Neural crest cell (in vitro differentiated cells): ENCODE measurements around the gene DYNLT2B. TPM values are rescaled to one million over a fixed set of nuclear protein-coding genes. Genes with fewer than 3 reads are reported as not detected.
"Not testable (repeated sequence)": the region's sequence is repeated elsewhere in the genome, so short reads cannot be mapped to it uniquely, and the experiment has no call there.

ENCODE experiments used
- DNase-seq: peaks from one replicate; pipeline ENCODE4 v3.0.0; 2021; ENCODE audit warnings: low read depth, mixed read lengths, low spot score
- H3K27ac Mint-ChIP-seq: one replicate; pipeline ENCODE4 v1.8.0; 2021; ENCODE audit warnings: mild to moderate bottlenecking, mixed read lengths; ENCODE audit not compliant: unreplicated experiment
- H3K27me3 Mint-ChIP-seq: 2 replicates; pipeline ENCODE4 v1.8.0; 2021; ENCODE audit warnings: low read depth, mild to moderate bottlenecking, mixed read lengths
- H3K36me3 Mint-ChIP-seq: 2 replicates; pipeline ENCODE4 v1.8.0; 2021; ENCODE audit warnings: low read depth, mild to moderate bottlenecking, mixed read lengths
- H3K4me1 Mint-ChIP-seq: 2 replicates; pipeline ENCODE4 v1.8.0; 2021; ENCODE audit warnings: mixed read lengths
- H3K4me3 Mint-ChIP-seq: one replicate; pipeline ENCODE4 v1.8.0; 2021; ENCODE audit warnings: mild to moderate bottlenecking, mixed read lengths
- H3K9me3 Mint-ChIP-seq: 2 replicates; pipeline ENCODE4 v1.8.0; 2021; ENCODE audit warnings: mixed read lengths
- long read RNA-seq: library from polyadenylated mRNA; unstranded; transcript quantifications from one replicate; pipeline ENCODE4 v2.0.0, GENCODE V29; 2020
- total RNA-seq: library from RNA; stranded (reverse); gene quantifications from 2 replicates; pipeline ENCODE4 v1.2.1, GENCODE V29; 2021
- TF ChIP-seq, protein P1 (sequence below): fragments of 200-600 bp; sonication (generic); conservative IDR thresholded peaks from 2 replicates; pipeline ENCODE4 v1.5.0; 2021; ENCODE audit warnings: antibody characterized with exemption, mild to moderate bottlenecking

The DYNLT2B gene
- total RNA-seq = 42.9 and 44.1 TPM in 2 replicates
- long read RNA-seq, transcript TCTEX1D2-201 (5 exons, 673 nt) = major isoform, 14 of 21 reads
- long read RNA-seq, partial matches to known transcripts = 0 of 21 reads
- long read RNA-seq, other reads (novel, unspliced or antisense) = 5 of 21 reads

DNA sequence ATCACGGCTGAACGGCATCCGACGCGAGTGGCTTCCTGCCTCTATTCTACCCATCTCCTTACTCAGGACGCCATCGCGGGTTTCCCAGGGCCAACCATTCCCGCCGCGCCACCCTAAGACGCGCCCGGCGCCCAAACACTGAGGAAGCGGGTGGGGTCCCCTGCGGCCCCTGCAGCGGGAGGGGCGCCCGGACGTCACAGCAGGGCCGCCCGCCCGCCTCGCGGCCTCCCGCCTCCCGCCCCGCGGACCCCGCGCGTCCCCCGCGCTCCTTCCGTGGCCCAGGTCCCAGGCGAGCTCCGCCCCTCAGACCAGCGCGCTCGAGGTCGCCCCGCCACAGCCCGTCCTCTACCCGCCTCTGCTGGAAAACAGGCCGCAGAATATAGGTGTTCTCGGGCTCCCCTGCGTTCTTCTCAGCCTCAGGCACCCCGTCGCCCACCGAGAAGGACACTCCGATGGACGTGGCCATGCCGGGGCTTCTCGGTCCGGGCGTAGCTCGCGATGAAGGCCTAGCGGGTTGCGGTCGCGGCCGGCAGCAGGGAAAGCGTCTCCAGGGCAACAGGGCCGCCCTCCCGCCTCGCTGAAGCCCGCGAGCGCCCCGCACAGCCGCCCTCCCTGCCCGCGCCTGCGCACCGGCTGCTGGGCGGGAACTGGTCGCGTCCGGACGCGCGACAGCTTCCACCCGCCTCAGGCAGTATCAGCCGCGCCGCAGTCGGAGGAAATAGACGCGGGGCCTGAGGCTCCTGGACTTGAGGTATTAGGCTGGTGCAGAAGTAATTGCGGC is at the start of gene DYNLT2B:
Gene DYNLT2B (minus strand): TSS at position 554 of the 781 bp plus-strand sequence. CDS start 88 bp downstream, at position 466.
- Mint-ChIP-seq H3K4me3 (peak within 1 kb of the TSS; percentile 98), H3K36me3 (peaks cover 7% of the 10 kb centered on the region), H3K27me3 (no peaks in the 10 kb centered on the region), H3K9me3 (no peaks in the 10 kb centered on the region), H3K27ac (peak within 1 kb of the TSS; percentile 99), H3K4me1 (peaks cover 5% of the 10 kb centered on the region)
- peak; percentile 75 for DNase-seq
- TF ChIP-seq, protein P1, sequence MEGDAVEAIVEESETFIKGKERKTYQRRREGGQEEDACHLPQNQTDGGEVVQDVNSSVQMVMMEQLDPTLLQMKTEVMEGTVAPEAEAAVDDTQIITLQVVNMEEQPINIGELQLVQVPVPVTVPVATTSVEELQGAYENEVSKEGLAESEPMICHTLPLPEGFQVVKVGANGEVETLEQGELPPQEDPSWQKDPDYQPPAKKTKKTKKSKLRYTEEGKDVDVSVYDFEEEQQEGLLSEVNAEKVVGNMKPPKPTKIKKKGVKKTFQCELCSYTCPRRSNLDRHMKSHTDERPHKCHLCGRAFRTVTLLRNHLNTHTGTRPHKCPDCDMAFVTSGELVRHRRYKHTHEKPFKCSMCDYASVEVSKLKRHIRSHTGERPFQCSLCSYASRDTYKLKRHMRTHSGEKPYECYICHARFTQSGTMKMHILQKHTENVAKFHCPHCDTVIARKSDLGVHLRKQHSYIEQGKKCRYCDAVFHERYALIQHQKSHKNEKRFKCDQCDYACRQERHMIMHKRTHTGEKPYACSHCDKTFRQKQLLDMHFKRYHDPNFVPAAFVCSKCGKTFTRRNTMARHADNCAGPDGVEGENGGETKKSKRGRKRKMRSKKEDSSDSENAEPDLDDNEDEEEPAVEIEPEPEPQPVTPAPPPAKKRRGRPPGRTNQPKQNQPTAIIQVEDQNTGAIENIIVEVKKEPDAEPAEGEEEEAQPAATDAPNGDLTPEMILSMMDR = no peak

DNA sequence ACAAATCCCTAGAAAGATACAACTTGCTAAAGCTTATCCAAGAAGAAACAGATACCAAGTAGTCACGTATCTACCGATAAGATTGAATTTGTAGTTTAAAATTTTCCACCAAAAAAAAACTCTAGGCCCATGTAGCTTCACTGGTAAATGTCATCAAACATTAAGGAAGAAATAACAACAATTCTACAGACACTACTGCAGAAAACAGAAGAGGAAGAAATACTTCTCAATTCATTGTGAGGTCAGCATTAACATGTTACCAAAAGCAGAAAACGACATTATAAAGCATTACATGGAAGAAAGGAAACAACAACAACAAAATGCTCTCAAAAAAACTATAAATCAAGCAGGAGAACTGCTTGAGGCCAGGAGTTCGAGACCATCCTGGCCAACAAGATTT is 47.7 kb upstream of the DYNLT2B start:
- TF ChIP-seq, protein P1 = no peak
- no peak for DNase-seq
- Mint-ChIP-seq H3K9me3 (no peaks in the 10 kb centered on the region), H3K4me3 (no peak overlapping the region), H3K4me1 (no peaks in the 10 kb centered on the region), H3K27ac (no peak overlapping the region), H3K36me3 (peaks cover 12% of the 10 kb centered on the region), H3K27me3 (no peaks in the 10 kb centered on the region)

DNA sequence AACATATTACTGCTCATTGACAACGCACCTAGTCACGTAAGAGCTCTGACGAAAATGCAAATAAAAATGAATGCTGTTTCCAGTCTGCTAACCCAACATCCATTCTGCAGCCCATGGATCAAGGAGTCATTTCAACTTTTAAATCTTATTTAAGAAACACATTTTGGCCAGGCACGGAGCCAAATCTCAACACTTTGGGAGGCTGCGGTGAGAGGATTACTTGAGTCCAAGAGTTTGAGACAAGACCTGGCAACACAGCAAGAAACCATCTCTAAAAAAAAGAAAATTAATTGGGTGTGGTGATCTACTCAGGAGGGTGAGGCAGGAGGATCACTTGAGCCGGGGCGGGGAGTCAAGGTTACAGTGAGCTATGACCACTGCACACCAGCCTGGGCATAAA is 42.5 kb upstream of the DYNLT2B start:
- Mint-ChIP-seq H3K27ac (no peak overlapping the region), H3K27me3 (no peaks in the 10 kb centered on the region), H3K4me1 (no peaks in the 10 kb centered on the region), H3K9me3 (no peaks in the 10 kb centered on the region), H3K36me3 (peaks cover 27% of the 10 kb centered on the region), H3K4me3 (no peak overlapping the region)
- TF ChIP-seq, protein P1 = no peak
- no peak for DNase-seq

DNA sequence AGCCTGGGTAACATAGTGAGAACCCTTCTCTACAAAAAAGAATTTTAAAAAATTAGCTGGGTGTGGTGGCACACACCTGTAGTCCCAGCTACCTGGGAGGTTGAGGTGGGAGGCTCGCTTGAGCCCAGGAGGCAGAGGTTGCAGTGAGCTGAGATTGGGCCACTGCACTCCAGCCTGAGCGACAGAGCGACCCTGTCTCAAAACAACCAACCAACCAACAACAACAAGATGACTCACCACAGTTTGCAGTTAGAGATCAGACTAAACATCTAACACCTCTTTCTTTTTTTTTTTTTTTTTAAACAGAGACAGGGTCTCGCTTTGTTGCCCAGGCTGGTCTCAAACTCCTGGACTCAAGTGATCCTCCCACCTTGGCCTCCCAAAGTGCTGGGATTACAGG is 40.5 kb upstream of the DYNLT2B start:
- peaks cover 31% of the 10 kb centered on the region for H3K36me3 Mint-ChIP-seq
- DNase-seq, H3K9me3 Mint-ChIP-seq, H3K4me3 Mint-ChIP-seq, H3K27ac Mint-ChIP-seq, H3K4me1 Mint-ChIP-seq, H3K27me3 Mint-ChIP-seq: not testable (repeated sequence)

DNA sequence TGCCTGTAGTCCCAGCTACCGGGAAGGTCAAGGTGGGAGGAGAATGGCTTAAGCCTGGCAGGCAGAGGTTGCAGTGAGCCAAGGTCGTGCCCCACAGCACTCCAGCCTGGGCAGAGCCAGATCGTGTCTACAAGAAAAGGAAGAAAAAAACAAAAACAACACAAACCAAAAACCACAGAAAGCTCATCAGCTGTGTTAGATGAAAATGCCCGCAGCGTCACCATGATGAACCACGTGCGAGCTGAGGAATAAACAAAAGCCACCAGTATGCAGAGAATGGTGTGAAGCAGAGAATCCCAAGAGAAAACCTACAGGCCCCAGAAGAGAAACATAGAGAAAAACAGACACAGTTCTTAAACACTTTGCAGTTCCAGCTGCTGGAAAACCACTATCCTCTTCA is 39.9 kb upstream of the DYNLT2B start:
- Mint-ChIP-seq H3K9me3 (no peaks in the 10 kb centered on the region), H3K27me3 (no peaks in the 10 kb centered on the region), H3K4me1 (no peaks in the 10 kb centered on the region), H3K4me3 (no peak overlapping the region), H3K27ac (no peak overlapping the region), H3K36me3 (peaks cover 33% of the 10 kb centered on the region)
- no peak for DNase-seq
- TF ChIP-seq, protein P1 = no peak

DNA sequence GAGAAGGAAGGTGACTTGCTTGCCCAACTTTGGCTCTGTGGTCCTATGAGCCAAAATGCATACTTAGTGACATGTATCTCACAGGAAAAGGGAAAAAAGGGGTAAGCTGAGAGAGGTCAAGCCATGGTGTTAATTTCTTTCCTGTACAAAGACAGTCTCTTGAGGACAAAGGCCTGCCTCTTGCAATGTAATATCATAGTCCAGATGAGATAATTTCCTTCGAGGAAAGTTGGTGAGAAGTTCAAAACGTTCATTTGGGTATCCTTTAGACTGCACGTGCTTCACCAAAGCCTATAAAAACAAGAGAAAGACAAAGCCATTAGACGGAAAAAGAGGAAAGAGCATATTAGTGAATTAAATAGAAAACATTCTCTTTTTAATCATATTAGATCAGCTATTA is 38.5 kb upstream of the DYNLT2B start:
- peaks cover 29% of the 10 kb centered on the region for H3K36me3 Mint-ChIP-seq
- H3K27me3 Mint-ChIP-seq = no peaks in the 10 kb centered on the region
- no peak overlapping the region for H3K27ac Mint-ChIP-seq
- H3K9me3 Mint-ChIP-seq = no peaks in the 10 kb centered on the region
- no peak for DNase-seq
- H3K4me3 Mint-ChIP-seq = no peak overlapping the region
- H3K4me1 Mint-ChIP-seq = no peaks in the 10 kb centered on the region
- TF ChIP-seq, protein P1 = no peak
